Liver (tissue), 9 donors: ENCODE results near the gene NCOA6. TPM values are rescaled to one million over a fixed set of nuclear protein-coding genes. Genes with fewer than 3 reads are reported as not detected.
"Not testable (repeated sequence)": the region's sequence is repeated elsewhere in the genome, so short reads cannot be mapped to it uniquely, and the experiment has no call there.

ENCODE experiments used
- DNase-seq: peaks from one replicate; pipeline ENCODE4 v3.0.0-alpha.2; 2017; ENCODE audit warnings: low spot score
- H3K27ac ChIP-seq, 2 donors: one replicate each; pipeline ENCODE4 v1.7.0; 2013; ENCODE audit warnings: inconsistent platforms in 2 of 2, low read length in 2 of 2, control low read depth in 1 of 2, low read depth in 1 of 2, mild to moderate bottlenecking in 1 of 2
- H3K27me3 ChIP-seq, 4 donors: one replicate each; pipeline versions ENCODE4 v1.6.1 to v1.7.0; 2013; ENCODE audit warnings: low read length in 3 of 4, inconsistent platforms in 1 of 4, mild to moderate bottlenecking in 1 of 4, moderate library complexity in 1 of 4; ENCODE audit not compliant: control insufficient read depth in 4 of 4, insufficient read depth in 4 of 4
- H3K36me3 ChIP-seq, 4 donors: one replicate each; pipeline versions ENCODE4 v1.6.1 to v1.7.0; 2013; ENCODE audit warnings: low read length in 3 of 4, mild to moderate bottlenecking in 3 of 4, low read depth in 1 of 4, moderate library complexity in 1 of 4; ENCODE audit not compliant: control insufficient read depth in 4 of 4, insufficient read depth in 3 of 4
- H3K4me1 ChIP-seq, 4 donors: one replicate each; pipeline versions ENCODE4 v1.6.1 to v1.7.0; 2013; ENCODE audit warnings: low read length in 3 of 4, mild to moderate bottlenecking in 3 of 4, moderate library complexity in 1 of 4; ENCODE audit not compliant: control insufficient read depth in 4 of 4, insufficient read depth in 4 of 4
- H3K4me3 ChIP-seq, 3 donors: one replicate each; pipeline versions ENCODE4 v1.6.1 to v1.7.0; 2013; ENCODE audit warnings: low read length in 3 of 3, control low read depth in 1 of 3, low read depth in 1 of 3, mild to moderate bottlenecking in 1 of 3
- H3K9ac ChIP-seq, 2 donors: one replicate each; pipeline ENCODE4 v1.7.0; 2013; ENCODE audit warnings: low read length in 2 of 2, mild to moderate bottlenecking in 2 of 2, moderate library complexity in 2 of 2, control low read depth in 1 of 2, low read depth in 1 of 2
- H3K9me3 ChIP-seq, 4 donors: one replicate each; pipeline versions ENCODE4 v1.6.1 to v1.7.0; 2013; ENCODE audit warnings: low read length in 3 of 4; ENCODE audit not compliant: control insufficient read depth in 4 of 4
- ATF3 ChIP-seq: IDR thresholded peaks from 2 replicates; pipeline ENCODE4 v1.6.1; 2016; ENCODE audit warnings: antibody characterized with exemption
- CTCF ChIP-seq: fragments of 150-350 bp; IDR thresholded peaks from 2 replicates; pipeline ENCODE4 v1.5.1; 2017; ENCODE audit warnings: improper control_type of control experiment, low read depth, low read length; ENCODE audit not compliant: missing input control
- EGR1 ChIP-seq, 2 donors: IDR thresholded peaks; 2 replicates each; pipeline ENCODE4 v1.6.1; 2016 to 2018; ENCODE audit warnings: antibody characterized with exemption in 2 of 2, low read depth in 2 of 2
- FOXA2 ChIP-seq: IDR thresholded peaks from 2 replicates; pipeline ENCODE4 v1.6.1; 2016; ENCODE audit warnings: antibody characterized with exemption
- HNF4A ChIP-seq, 2 donors: conservative IDR thresholded peaks; 2 replicates each; pipeline ENCODE4 v1.6.1; 2016; ENCODE audit warnings: antibody characterized with exemption in 2 of 2, mild to moderate bottlenecking in 2 of 2
- HNF4G ChIP-seq: IDR thresholded peaks from 2 replicates; pipeline ENCODE4 v1.6.1; 2016; ENCODE audit warnings: antibody characterized with exemption
- JUND ChIP-seq, 2 donors: IDR thresholded peaks; 2 replicates each; pipeline ENCODE4 v1.6.1; 2016; ENCODE audit warnings: antibody characterized with exemption in 2 of 2
- RXRA ChIP-seq, 2 donors: IDR thresholded peaks; 2 replicates each; pipeline ENCODE4 v1.6.1; 2017 to 2018; ENCODE audit warnings: antibody characterized with exemption in 2 of 2, mild to moderate bottlenecking in 1 of 2
- SP1 ChIP-seq: IDR thresholded peaks from 2 replicates; pipeline ENCODE4 v1.6.1; 2018; ENCODE audit warnings: antibody characterized with exemption, mild to moderate bottlenecking
- TAF1 ChIP-seq: conservative IDR thresholded peaks from 2 replicates; pipeline ENCODE4 v1.6.1; 2016; ENCODE audit warnings: antibody characterized with exemption, mild to moderate bottlenecking
- YY1 ChIP-seq: IDR thresholded peaks from 2 replicates; pipeline ENCODE4 v1.6.1; 2016; ENCODE audit warnings: antibody characterized with exemption, mild to moderate bottlenecking
- ZBTB33 ChIP-seq: IDR thresholded peaks from 2 replicates; pipeline ENCODE4 v1.6.1; 2016; ENCODE audit warnings: antibody characterized with exemption
- WGBS: extraction: QIAGEN DNeasy Blood & Tissue Kit; methylation state at CpG from one replicate; pipeline ENCODE4 v1.1.7; 2013; 5-methylcytosine and 5-hydroxymethylcytosine counted together
- polyA plus RNA-seq, 2 donors: library from polyadenylated mRNA; stranded (reverse) in 1 of 2; unstranded in 1 of 2; fragments of 200-250 nt in 1 of 2; fragments of >200 nt in 1 of 2; fragmentation: Nextera tagmentation in 1 of 2; extraction: Ambion mirVana in 1 of 2; gene quantifications; one replicate each; pipeline versions ENCODE4 v1.2.1 to v1.2.3, GENCODE V29; 2013 to 2015
- total RNA-seq, 2 donors: library from RNA; depleted of rRNA; stranded (reverse); fragments of >200 nt; gene quantifications; one replicate each; pipeline ENCODE4 v1.2.3, GENCODE V29; 2014
- donor health status: healthy.
- donor health status: healthy.
- donor health status: healthy.
- donor health status: healthy.
- donor health status: healthy.

The NCOA6 gene
- total and polyA plus RNA-seq, 4 donors, result 5.4 to 13.1 (median 6.2) TPM

GRCh38 chr20:34722560-34722959 is 102.9 kb downstream of the NCOA6 start:
- H3K36me3 ChIP-seq, result peaks cover 6 to 25% (median 12%) of the 10 kb centered on the region in 4 donors
- WGBS, result 79% methylated on average over 3 of the region's 3 CpGs
- H3K4me3 ChIP-seq, DNase-seq, H3K9me3 ChIP-seq, H3K27me3 ChIP-seq, H3K4me1 ChIP-seq, H3K9ac ChIP-seq, H3K27ac ChIP-seq: not testable (repeated sequence)

- TF ChIP-seq ZBTB33 (no peak), EGR1 (IDR thresholded peaks at IDR 0.05; ENCODE audit: low read depth in 2 of 2) (no peak), CTCF (no peak), RXRA (IDR thresholded peaks at IDR 0.05) (no peak), ATF3 (no peak), FOXA2 (no peak), HNF4G (no peak), HNF4A (conservative IDR thresholded peaks at IDR 0.05) (no peak), YY1 (no peak), JUND (IDR thresholded peaks at IDR 0.05) (no peak), SP1 (no peak), TAF1 (no peak)
- 66% methylated on average over 2 of the region's 2 CpGs for WGBS
- Histone ChIP-seq H3K27ac (no peak overlapping the region), H3K9ac (no peak overlapping the region), H3K36me3 (peaks cover 1 to 14% (median 5%) of the 10 kb centered on the region in 4 donors), H3K4me3 (no peak overlapping the region), H3K9me3 (no peaks in the 10 kb centered on the region), H3K4me1 (peaks cover 0 to 16% (median 11%) of the 10 kb centered on the region in 4 donors), H3K27me3 (no peaks in the 10 kb centered on the region)
- no peak for DNase-seq
Measured at GRCh38 chr20:34720266-34720665, 105.2 kb downstream of the NCOA6 start.

GRCh38 chr20:34719242-34720017 is 106.0 kb downstream of the NCOA6 start:
- Histone ChIP-seq H3K36me3 (peaks cover 0 to 12% (median 7%) of the 10 kb centered on the region in 4 donors), H3K4me1 (peaks cover 0 to 16% (median 11%) of the 10 kb centered on the region in 4 donors)
- 95% methylated on average over 13 of the region's 13 CpGs for WGBS
- not testable (repeated sequence) for H3K27ac ChIP-seq, H3K4me3 ChIP-seq, H3K27me3 ChIP-seq, DNase-seq, H3K9ac ChIP-seq, H3K9me3 ChIP-seq
